ENCODE data around the gene SCG5.
A peak's percentile ranks its signal among the peaks of the same experiment; 100 is the strongest.

Gene SCG5

DNA sequence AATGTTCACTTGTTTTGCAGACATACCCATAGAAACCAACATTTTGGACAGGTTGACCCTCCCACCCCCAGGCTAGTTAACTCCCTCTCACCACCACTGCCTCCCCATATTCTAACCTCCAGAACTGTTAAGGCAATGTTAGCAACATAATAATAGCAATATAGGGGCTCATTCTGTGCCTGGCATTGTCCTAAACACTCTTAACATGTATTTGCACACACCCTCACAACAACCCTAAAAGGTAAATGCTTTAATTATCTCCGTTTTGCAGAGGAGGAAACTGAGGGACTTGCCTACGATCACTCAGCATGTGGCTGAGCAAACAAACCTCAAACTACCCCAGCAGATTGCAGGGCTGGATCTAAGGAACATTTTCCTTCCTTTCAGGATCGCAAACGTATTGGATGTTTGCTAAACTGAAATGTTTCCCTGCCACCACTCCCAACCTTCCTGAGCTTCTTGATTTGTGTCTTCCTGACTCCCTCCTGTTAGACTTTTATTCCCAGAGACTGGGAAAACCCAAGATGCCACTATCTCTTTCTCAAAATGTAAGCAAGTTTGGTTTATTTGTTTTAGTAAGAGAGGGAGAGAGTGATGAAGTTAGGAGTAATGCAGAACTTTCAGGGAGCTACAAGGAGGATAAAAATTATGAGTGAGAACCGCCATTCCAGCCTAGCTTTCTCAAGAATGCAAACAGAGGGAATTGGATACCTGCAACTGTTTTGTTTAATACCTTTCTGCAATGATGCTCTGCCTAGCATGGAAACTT lies 1.3 kb downstream of the SCG5 start:
- no peak overlapping the region for H3K4me3 ChIP-seq (ENCODE audit: low read depth, low read length)
- TF ChIP-seq CTCF (IDR thresholded peaks at IDR 0.05; ENCODE audit: insufficient read depth, low read depth, low read length, missing control alignments), result no peak
- DNase-seq (ENCODE audit: low read depth), result no peak

DNA sequence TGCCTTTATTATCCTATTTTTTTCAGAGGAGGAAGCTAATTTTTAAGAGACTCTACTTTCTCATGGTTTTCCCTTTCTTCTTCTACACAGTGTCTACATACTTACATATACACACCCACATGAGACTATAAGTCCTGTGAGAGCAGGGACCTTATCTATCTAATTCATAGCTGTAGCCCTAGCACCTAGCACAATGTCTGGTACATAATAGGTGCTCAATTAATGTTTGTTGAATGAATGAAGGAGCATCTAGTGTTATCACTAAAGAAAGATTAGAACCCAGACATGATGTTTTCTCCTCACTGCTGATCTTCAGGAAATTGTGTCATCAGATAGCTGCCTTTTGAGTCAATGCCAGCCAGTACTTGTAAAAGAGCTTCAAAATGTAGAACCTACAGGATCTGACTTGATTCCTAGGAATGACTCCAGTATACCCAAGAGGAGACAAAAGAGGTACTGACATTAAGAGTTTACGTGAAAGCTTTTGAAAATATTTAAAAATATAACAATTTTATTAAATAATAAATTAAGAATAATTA lies 2.5 kb downstream of the SCG5 start:
- DNase-seq (ENCODE audit: low read depth), result no peak
- no peak overlapping the region for H3K4me3 ChIP-seq (ENCODE audit: low read depth, low read length)
- no peak for TF ChIP-seq CTCF (IDR thresholded peaks at IDR 0.05; ENCODE audit: insufficient read depth, low read depth, low read length, missing control alignments)

- TF ChIP-seq CTCF (IDR thresholded peaks at IDR 0.05; ENCODE audit: insufficient read depth, low read depth, low read length, missing control alignments), result no peak
- H3K4me3 ChIP-seq (ENCODE audit: low read depth, low read length), result no peak overlapping the region
- DNase-seq (ENCODE audit: low read depth), result no peak
Observed at GRCh38 chr15:32646291-32646690, 4.8 kb downstream of the SCG5 start.

DNA sequence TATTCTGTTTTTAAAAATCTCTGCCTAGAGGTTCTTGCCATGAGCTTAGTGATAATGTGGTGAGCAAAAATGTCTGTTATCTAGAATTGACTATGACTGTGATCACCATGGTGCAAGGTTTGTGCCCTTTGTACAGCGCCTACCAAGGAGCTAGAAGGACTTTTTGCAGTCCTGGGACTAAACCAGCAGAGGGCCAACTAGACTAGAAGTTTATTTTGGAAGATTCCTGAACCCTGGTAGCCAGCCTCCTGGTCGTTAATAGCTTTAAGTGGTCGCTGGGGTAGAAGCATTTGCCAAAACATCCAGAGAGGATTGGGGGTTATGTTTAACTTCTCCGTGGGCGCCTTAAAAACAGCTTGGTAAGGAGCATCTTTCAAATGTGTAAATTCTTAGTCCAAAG lies 7.8 kb downstream of the SCG5 start:
- DNase-seq (ENCODE audit: low read depth), result no peak
- TF ChIP-seq CTCF (IDR thresholded peaks at IDR 0.05; ENCODE audit: insufficient read depth, low read depth, low read length, missing control alignments), result peak; percentile 3
- H3K4me3 ChIP-seq (ENCODE audit: low read depth, low read length), result no peak overlapping the region

- no peak overlapping the region for H3K4me3 ChIP-seq (ENCODE audit: low read depth, low read length)
- DNase-seq (ENCODE audit: low read depth), result peak; percentile 72
- TF ChIP-seq CTCF (IDR thresholded peaks at IDR 0.05; ENCODE audit: insufficient read depth, low read depth, low read length, missing control alignments), result peak; percentile 96
Observed at GRCh38 chr15:32651229-32651837, 9.8 kb downstream of the SCG5 start.

DNA sequence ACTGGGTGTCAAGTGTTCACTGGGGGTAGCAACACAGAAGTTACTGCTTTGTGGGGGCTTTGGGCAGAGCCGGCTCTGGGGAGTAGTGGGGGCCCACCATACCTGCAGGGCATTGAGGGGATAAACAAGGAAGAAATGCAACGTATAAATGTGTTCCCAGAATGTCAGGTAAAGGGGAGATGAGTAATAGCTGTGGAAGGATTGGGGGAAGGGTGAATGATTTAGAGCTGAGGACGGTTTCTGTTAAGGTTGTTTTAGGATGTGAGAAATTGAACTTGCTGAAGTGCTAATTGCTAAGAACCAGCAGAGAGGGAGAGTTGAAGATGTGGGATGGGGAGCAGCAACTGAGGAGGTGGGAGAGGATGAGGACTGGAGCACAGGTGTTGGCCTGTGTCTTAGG lies 10.7 kb downstream of the SCG5 start:
- H3K4me3 ChIP-seq (ENCODE audit: low read depth, low read length), result no peak overlapping the region
- TF ChIP-seq CTCF (IDR thresholded peaks at IDR 0.05; ENCODE audit: insufficient read depth, low read depth, low read length, missing control alignments), result no peak
- no peak for DNase-seq (ENCODE audit: low read depth)
